ENCODE measurements around the gene MORN4.

Gene MORN4

GRCh38 chr10:97572214-97572989 is 60.9 kb downstream of the MORN4 start, which contains the start of gene ANKRD2:
TSS of gene ANKRD2 (plus strand) at chr10:97572779. CDS start at chr10:97572789, 10 bp downstream.
- DNase-seq: peak; percentile 11

GRCh38 chr10:97571622-97572021 is 61.7 kb downstream of the MORN4 start:
- no peak for DNase-seq

GRCh38 chr10:97570789-97571471 is 62.4 kb downstream of the MORN4 start:
- no peak for DNase-seq

- DNase-seq: no peak
Observed at GRCh38 chr10:97570146-97570788, 63.0 kb downstream of the MORN4 start.

DNA sequence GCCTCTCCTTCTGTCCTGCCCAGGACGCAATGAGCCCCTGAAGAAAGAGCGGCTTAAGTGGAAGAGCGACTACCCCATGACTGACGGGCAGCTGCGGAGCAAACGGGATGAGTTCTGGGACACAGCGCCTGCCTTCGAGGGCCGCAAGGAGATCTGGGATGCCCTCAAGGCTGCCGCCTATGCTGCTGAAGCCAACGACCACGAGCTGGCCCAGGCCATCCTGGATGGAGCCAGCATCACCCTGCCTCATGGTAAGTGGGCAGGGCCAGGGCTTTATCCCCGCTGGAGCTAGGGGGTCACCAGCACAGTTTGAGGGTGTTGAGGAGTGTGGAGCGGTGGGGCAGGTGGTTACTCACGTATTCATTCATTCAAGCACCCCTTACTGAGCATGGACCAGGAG is 65.4 kb downstream of the MORN4 start:
- DNase-seq: no peak

GRCh38 chr10:97566336-97566996 is 66.8 kb downstream of the MORN4 start:
- DNase-seq: no peak

DNA sequence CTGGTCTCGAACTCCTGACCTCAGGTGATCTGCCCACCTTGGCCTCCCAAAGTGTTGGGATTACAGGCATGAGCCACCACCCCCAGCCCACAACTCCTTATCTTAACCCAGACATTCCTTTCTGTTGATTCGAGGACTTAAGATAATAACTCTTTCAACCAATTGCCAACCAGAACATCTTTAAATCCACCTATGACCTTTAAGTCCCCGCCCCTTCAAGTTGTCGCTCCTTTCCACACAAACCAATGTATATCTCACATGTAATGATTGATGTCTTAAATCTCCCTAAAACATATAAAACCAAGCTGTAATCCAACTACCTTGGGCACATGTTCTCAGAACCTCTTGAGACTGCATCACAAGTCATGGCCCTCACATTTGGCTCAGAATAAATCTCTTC is 68.5 kb downstream of the MORN4 start:
- no peak for DNase-seq

Data from effector CD4-positive, alpha-beta T cell (primary cell).